ENCODE data around the gene BORCS5.

Gene BORCS5

GRCh38 chr12:12440784-12441428, 84.0 kb downstream of the BORCS5 start:
- no peaks in the 10 kb centered on the region for H3K36me3 ChIP-seq
- H3K4me3 ChIP-seq (ENCODE audit: low read depth, low read length) = no peak overlapping the region
- DNase-seq = no peak
- TF ChIP-seq CTCF (IDR thresholded peaks at IDR 0.05; ENCODE audit: low read depth, low read length) = no peak
- no peaks in the 10 kb centered on the region for H3K9me3 ChIP-seq
- H3K4me1 ChIP-seq = peaks cover 3% of the 10 kb centered on the region; the same call in 1 of the 2 replicates
- H3K27me3 ChIP-seq = no peaks in the 10 kb centered on the region

- DNase-seq = no peak
- Histone ChIP-seq H3K9me3 (no peaks in the 10 kb centered on the region), H3K27me3 (no peaks in the 10 kb centered on the region), H3K4me3 (ENCODE audit: low read depth, low read length) (no peak overlapping the region), H3K36me3 (no peaks in the 10 kb centered on the region), H3K4me1 (peaks cover 3% of the 10 kb centered on the region; the same call in 1 of the 2 replicates)
- TF ChIP-seq CTCF (IDR thresholded peaks at IDR 0.05; ENCODE audit: low read depth, low read length) = no peak
Observed at GRCh38 chr12:12441429-12441807, 84.5 kb downstream of the BORCS5 start.

- no peaks in the 10 kb centered on the region for H3K36me3 ChIP-seq
Observed at GRCh38 chr12:12441843-12442461, 85.1 kb downstream of the BORCS5 start.

GRCh38 chr12:12442548-12443071, 85.7 kb downstream of the BORCS5 start:
- Histone ChIP-seq H3K9me3 (no peaks in the 10 kb centered on the region), H3K4me1 (peaks cover 3% of the 10 kb centered on the region; the same call in 1 of the 2 replicates), H3K27me3 (no peaks in the 10 kb centered on the region), H3K4me3 (ENCODE audit: low read depth, low read length) (no peak overlapping the region), H3K36me3 (no peaks in the 10 kb centered on the region)
- no peak for DNase-seq
- no peak for TF ChIP-seq CTCF (IDR thresholded peaks at IDR 0.05; ENCODE audit: low read depth, low read length)

More at GRCh38 chr12:12441843-12442461, 85.1 kb downstream of the BORCS5 start:
- TF ChIP-seq CTCF (IDR thresholded peaks at IDR 0.05; ENCODE audit: low read depth, low read length) = no peak
- Histone ChIP-seq H3K27me3 (no peaks in the 10 kb centered on the region), H3K9me3 (no peaks in the 10 kb centered on the region), H3K4me3 (ENCODE audit: low read depth, low read length) (no peak overlapping the region), H3K4me1 (peaks cover 3% of the 10 kb centered on the region; the same call in 1 of the 2 replicates)
- DNase-seq = no peak

GRCh38 chr12:12443431-12443878, 86.6 kb downstream of the BORCS5 start:
- H3K4me1 ChIP-seq = peaks cover 3% of the 10 kb centered on the region; the same call in 1 of the 2 replicates
- no peak for TF ChIP-seq CTCF (IDR thresholded peaks at IDR 0.05; ENCODE audit: low read depth, low read length)
- H3K36me3 ChIP-seq = no peaks in the 10 kb centered on the region
- no peaks in the 10 kb centered on the region for H3K27me3 ChIP-seq
- no peaks in the 10 kb centered on the region for H3K9me3 ChIP-seq
- no peak for DNase-seq
- no peak overlapping the region for H3K4me3 ChIP-seq (ENCODE audit: low read depth, low read length)
